NB4 (cell line): ENCODE results near the gene TSFM.

ENCODE experiments used
- POLR2A ChIP-seq: IDR thresholded peaks from 2 replicates; pipeline ENCODE4 v1.6.1; 2011; ENCODE audit warnings: mild to moderate bottlenecking; ENCODE audit not compliant: insufficient read length; ENCODE audit errors: extremely low read depth
- TF ChIP-seq, protein P1 (sequence below): IDR thresholded peaks from one replicate; pipeline ENCODE4 v1.5.1; 2012; ENCODE audit warnings: low read depth, low read length

DNA sequence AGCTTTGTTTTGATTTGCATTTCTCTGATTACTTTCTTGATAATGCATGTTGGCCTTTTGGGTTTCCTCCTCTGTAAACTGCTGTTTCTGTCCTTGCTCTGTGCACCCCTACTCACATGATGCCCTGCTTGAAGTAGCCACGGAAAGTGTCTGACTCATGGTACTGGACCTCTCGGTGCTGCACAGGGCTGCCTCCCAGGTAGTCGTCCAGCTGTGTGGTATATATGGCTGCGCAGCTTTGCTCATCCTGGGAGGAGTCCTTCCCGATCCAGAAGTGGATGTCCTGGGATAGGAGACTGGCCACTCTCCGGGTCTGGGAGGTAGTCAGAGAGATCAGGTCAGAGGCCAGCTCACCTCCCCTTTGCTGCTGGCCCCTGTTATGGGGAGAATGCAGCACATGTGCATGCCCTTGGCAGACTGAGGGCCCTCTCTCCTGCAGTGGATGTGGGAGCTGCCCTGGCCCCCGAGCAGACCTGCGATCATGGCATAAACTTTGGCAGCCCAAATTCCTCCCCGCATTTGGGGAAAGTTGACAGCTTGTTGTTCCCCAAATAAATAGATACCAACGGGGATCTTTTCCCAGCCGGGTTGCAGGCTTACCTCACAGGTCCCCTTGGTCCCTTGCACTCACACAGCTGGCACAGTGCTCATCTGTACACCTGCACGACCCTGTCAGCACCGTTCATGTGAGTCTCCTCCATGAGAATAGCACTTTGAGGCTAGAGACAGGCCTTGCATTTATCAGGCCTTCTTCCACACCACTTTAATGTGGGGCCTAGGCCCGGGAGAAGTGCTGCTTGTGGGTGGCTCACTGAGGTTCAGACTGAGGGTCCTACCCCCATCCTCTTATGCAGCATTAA is 30.8 kb downstream of the TSFM start:
- TF ChIP-seq, protein P1, sequence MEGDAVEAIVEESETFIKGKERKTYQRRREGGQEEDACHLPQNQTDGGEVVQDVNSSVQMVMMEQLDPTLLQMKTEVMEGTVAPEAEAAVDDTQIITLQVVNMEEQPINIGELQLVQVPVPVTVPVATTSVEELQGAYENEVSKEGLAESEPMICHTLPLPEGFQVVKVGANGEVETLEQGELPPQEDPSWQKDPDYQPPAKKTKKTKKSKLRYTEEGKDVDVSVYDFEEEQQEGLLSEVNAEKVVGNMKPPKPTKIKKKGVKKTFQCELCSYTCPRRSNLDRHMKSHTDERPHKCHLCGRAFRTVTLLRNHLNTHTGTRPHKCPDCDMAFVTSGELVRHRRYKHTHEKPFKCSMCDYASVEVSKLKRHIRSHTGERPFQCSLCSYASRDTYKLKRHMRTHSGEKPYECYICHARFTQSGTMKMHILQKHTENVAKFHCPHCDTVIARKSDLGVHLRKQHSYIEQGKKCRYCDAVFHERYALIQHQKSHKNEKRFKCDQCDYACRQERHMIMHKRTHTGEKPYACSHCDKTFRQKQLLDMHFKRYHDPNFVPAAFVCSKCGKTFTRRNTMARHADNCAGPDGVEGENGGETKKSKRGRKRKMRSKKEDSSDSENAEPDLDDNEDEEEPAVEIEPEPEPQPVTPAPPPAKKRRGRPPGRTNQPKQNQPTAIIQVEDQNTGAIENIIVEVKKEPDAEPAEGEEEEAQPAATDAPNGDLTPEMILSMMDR: no peak
- TF ChIP-seq POLR2A: no peak
